ENCODE data around the gene ARHGAP26.

ARHGAP26 gene

DNA sequence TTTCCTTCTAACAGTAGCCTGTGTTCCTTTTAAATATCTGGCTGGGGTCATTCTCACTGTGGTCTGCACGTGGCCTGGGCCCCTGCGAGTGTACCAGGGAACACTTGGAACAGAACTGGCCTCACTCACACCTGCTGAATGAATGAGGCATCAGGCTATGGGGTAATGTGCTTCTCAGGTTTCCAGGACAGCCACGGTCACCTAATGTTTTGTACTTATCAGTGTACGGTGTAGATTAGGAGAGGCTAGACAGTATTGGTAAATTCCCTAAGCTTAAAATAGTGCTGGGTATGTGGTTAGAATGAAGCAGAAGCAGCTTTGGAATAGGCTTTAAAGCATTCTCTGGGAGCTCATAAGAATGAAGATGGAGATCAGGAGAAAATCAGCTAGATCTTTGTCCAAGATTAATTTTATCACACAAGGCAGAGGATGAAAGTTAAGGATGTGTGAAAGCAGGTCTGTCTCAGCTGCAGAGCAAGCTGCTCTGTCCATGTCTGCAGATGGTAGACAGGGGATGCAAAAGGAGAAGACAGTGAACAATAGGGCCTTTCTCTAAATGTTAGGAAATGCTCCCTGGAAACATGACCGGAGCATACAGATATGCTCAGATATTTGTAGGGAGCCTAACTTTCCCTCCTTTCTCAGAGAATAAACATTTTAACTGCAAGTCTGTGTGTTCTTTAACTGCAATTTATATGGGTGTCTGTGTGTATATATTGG is 365.8 kb downstream of the ARHGAP26 start:
- DNase-seq = no peak
- in situ Hi-C loops (cut with MboI; ENCODE audit: low pct_unique_long_range_greater_than_20kb, low sequenced_read_pairs) = no loop called here

DNA sequence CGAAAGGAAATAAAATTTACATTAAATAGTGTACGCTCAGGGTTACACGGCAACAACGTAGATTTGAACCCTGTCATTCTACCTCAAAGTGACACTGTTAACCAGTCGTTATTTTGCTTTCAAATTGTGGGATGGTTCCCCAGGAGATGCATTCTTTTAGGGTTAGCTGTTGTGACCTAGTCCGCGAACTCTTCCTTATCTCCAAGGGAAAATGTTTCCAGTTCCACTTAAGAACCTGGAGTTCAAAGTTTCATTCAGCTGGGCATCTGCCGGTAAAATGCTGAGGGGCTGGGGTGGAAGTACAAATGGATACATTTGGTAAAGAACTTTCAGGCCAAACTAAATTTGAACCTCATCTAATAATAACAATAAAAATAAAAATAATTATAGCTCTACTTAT is 368.7 kb downstream of the ARHGAP26 start:
- in situ Hi-C loops (cut with MboI; ENCODE audit: low pct_unique_long_range_greater_than_20kb, low sequenced_read_pairs) = no loop called here
- no peak for DNase-seq

GRCh38 chr5:143139585-143139984 is 369.4 kb downstream of the ARHGAP26 start:
- in situ Hi-C loops (cut with MboI; ENCODE audit: low pct_unique_long_range_greater_than_20kb, low sequenced_read_pairs) = no loop called here
- DNase-seq = no peak

GRCh38 chr5:143140492-143141203 is 370.5 kb downstream of the ARHGAP26 start:
- in situ Hi-C loops (cut with MboI; ENCODE audit: low pct_unique_long_range_greater_than_20kb, low sequenced_read_pairs) = no loop called here
- DNase-seq = no peak

- peak; percentile 90 for DNase-seq
- in situ Hi-C loops (cut with MboI; ENCODE audit: low pct_unique_long_range_greater_than_20kb, low sequenced_read_pairs) = no loop called here
Observed at GRCh38 chr5:143141652-143142051, 371.5 kb downstream of the ARHGAP26 start.

- in situ Hi-C loops (cut with MboI; ENCODE audit: low pct_unique_long_range_greater_than_20kb, low sequenced_read_pairs) = no loop called here
- no peak for DNase-seq
Observed at GRCh38 chr5:143142596-143143435, 372.6 kb downstream of the ARHGAP26 start.

DNA sequence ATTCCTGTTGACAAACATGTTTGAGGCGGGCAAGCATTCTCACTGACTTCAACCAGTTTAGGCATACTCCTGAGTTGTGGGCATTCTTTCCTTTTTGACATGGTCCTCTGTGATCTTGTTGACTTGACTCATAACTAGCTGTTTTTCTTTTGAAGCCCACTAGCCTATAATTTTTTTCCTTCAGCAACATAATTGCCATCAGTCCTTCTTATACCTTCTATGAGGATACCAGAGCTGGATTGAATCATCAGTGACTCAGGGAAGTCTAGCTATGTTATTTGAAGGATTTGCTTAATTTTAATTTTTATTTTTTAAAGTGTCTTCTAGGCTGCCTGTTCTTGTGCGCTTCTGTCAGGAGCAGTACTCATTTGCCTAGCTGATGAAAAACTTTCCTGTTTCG is 373.8 kb downstream of the ARHGAP26 start:
- no peak for DNase-seq
- in situ Hi-C loops (cut with MboI; ENCODE audit: low pct_unique_long_range_greater_than_20kb, low sequenced_read_pairs) = no loop called here

DNA sequence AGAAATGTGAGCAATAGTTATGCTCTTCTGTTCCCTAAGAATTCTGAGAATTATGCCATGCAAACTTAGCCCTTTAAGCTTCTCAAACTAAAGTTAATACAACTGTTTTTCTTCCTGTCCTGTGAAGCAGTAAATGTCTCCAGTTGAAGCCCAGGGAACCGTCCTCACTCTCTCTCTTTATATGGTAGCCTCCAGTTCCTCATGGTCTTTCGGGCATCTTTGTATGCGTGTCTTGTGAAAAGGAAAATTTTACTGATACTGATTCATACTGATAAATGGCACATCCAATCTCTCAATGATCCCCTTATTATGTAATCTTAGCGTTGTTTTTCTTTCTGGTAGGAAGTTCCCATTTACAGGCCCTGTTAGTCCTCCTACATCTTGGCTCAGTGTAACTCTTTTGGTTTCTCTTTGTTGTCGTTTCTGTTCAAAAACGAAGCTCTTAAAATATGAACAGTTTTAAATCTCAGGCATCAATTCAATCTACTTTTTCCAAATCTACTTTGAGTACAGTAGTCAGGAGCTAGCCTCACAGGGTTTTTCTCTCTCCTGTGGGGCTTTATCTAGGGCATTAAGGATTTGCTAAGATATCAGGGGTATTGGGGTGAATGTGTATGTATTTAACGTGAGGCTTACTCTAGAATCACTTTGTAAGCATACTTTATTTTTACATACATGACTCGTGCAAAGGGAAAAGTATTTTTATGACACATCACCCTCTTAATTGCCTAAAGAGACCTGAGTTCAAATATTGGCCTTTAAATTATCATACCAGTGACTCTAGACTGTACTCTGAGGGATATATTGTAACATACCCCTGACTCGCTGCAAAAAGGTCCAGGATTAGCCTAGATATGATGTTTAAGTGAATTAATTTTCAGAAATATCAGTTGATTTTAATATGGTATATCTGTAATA is 375.3 kb downstream of the ARHGAP26 start:
- in situ Hi-C loops (cut with MboI; ENCODE audit: low pct_unique_long_range_greater_than_20kb, low sequenced_read_pairs) = no loop called here
- peak; percentile 15 for DNase-seq

DNA sequence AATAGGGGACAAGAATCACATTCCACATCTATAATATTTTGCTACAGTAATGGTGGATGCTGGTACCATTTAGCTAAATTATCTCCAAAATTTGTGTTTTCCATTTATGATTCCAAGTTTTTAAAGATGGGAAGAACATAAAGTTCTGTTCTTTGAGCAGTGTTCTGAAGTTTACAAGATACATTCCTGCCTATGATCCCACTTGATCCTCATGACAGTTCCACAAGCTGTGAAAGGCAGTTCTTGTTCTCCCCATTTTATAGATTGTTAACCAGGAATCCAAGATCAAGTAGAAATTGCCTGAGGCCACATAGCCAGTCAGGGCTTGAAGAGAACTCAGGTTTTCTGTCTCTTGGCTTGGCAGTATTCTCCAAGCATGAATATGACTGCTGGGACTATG is 376.0 kb downstream of the ARHGAP26 start:
- no peak for DNase-seq
- in situ Hi-C loops (cut with MboI; ENCODE audit: low pct_unique_long_range_greater_than_20kb, low sequenced_read_pairs) = no loop called here

DNA sequence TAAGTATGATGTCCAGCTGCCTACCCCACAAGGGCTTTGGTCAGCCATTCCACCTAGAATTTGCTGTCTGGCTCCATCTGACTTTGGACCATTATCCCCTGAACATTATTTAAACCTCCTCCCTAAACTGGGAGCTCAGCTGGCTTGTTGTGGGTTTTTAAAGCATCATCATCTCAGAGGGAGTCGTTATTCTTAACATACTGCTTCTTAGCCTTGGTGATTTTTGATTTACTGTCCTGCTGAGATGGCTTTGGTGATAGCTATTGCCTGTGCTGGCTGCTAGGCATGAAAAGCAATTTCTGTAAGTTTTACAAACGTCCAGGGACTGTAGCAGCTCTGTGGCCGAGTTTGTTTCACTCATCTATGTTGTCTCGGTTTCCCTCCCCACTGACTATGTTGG is 377.2 kb downstream of the ARHGAP26 start:
- DNase-seq = no peak
- in situ Hi-C loops (cut with MboI; ENCODE audit: low pct_unique_long_range_greater_than_20kb, low sequenced_read_pairs) = no loop called here

DNA sequence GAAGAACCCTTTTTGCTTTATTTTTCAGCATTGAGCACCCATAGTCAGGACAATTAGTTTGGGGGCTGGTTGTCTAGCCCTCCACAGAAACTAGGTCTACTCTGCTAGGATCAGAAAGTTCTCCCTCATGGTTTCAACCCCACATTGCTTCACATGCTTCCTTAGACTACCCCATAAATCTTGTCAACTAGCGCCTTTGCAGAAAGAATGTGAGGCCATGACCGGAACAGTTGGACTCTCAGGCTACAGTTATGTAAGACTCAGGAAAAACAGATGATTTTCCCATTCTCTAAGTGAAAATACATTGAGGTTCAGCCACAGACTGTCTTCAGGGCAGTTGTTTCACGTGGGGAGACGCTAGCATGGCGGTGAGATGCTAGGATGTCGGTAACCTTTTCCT is 377.7 kb downstream of the ARHGAP26 start:
- no peak for DNase-seq
- in situ Hi-C loops (cut with MboI; ENCODE audit: low pct_unique_long_range_greater_than_20kb, low sequenced_read_pairs) = no loop called here

- no peak for DNase-seq
- in situ Hi-C loops (cut with MboI; ENCODE audit: low pct_unique_long_range_greater_than_20kb, low sequenced_read_pairs) = no loop called here
Observed at GRCh38 chr5:143148771-143149170, 378.6 kb downstream of the ARHGAP26 start.

- no peak for DNase-seq
- in situ Hi-C loops (cut with MboI; ENCODE audit: low pct_unique_long_range_greater_than_20kb, low sequenced_read_pairs) = no loop called here
Observed at GRCh38 chr5:143149759-143150158, 379.6 kb downstream of the ARHGAP26 start.

DNA sequence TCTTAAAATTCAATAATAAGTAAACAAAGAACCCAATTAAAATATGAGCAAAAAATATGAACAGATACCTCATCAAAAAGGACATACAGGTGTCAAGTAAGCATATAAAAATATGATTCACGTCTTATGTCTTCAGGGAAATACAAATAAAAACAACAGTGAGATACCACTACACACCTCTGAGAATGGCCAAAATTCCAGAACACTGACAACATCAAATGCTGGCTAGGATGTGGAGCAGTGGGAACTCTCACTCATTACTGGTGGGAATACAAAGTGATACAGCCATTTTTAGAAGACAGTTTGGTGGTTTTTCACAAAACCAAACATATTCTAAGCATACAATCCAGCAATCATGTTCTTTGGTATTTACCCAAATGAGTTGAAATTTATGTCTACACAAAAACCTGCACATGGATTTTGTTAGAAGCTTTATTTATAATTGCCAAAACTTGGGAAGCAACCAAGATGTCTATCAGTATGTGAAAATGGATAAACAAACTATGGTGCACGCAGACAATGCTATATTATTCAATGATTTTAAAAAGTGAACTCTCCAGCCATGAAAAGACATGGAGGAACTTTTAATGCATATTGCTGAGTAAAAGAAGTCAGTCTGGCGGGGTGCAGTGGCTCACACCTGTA is 381.0 kb downstream of the ARHGAP26 start:
- DNase-seq = no peak
- in situ Hi-C loops (cut with MboI; ENCODE audit: low pct_unique_long_range_greater_than_20kb, low sequenced_read_pairs) = no loop called here

- DNase-seq = no peak
- in situ Hi-C loops (cut with MboI; ENCODE audit: low pct_unique_long_range_greater_than_20kb, low sequenced_read_pairs) = no loop called here
Observed at GRCh38 chr5:143152445-143152844, 382.3 kb downstream of the ARHGAP26 start.

DNA sequence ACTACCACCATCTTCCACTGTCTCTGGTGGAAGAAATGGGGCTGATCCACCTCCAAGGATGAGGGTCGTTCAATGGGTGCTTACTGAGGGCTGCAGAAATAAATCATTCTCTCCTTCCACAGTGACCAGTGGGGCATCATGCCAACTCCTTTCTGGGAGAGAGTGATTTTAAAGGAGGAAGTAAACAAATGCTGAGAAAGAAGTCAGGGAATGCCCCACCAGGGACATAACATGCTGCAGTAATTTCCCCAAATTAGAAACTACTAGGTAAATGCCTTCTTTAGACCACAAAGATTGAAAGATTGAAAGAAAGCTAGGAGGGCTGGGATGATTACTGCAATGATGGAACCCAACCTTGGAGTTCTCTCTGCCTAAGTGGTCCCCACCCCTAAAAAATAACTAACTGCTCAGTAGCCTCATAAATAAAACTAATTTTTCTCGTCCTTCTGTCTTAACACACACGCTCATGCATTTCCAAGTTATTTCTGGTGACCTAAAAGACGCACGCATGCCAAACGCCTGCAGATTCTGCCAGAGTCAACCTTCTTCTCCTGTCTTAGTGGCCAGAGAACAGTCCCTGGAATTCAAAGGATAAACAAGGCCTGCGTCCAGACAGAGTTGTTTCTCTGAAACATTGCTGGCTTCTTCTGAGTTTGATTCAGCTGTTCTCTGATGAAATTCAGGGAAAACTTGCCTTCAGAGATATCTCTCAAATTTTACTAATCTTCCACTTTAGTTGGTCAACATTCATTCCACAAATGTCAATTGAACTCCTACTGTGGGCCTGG is 383.3 kb downstream of the ARHGAP26 start:
- in situ Hi-C loops (cut with MboI; ENCODE audit: low pct_unique_long_range_greater_than_20kb, low sequenced_read_pairs) = no loop called here
- peak; percentile 25 for DNase-seq

DNA sequence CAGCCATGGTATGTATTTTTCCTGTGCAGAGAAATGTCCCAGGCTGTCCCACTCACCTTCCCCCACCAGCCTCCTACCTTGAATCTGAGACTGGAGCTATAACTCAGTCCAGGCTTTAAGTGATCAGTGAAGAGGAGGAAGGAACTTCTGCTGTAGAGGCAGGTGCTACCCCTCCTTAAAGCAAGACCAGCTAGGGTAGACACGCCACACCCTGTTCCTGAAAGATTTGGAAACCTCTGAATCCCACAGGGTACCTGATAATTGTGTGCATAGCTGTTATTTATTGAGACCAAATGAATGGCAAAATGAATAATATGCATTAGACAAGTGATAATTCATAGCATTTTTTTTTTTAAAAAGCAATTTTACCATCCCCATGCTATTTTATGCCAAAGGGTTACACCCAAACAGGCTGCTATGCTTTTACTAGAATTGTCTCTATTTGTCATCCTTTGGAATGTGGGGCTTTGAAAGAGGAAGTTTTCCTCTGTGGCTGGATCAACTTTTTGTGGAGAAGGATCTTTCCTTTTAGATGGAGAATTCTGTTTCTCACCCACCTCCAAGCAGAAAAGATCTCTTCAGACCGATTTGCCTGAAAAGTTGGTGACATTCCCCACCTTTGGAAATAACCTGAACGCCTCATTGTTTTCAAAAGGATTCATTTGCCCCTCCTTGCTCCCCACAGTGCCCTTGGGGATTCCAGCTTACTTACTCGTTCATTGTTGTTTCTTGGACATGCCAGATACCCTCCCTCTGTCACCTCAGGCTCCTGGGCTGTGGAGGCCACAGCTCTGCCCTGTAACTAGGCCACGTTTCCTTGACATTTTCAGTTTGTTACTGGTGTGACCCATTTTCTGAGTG is 384.6 kb downstream of the ARHGAP26 start:
- no peak for DNase-seq
- in situ Hi-C loops (cut with MboI; ENCODE audit: low pct_unique_long_range_greater_than_20kb, low sequenced_read_pairs) = no loop called here
